SK-N-SH (cell line): ENCODE data around the gene ADGRD2. TPM values are rescaled to one million over a fixed set of nuclear protein-coding genes. Genes with fewer than 3 reads are reported as not detected.

Source experiments
- CTCF ChIA-PET: fragments of 300-600, 350-600 bp; formaldehyde crosslinking; extraction: SDS; loops from one replicate; lab custom pipeline; 2021; lab: Yijun Ruan, JAX
- POLR2A ChIA-PET: fragments of 350-600 bp; sonication (Branson Sonifier 250); formaldehyde crosslinking; extraction: SDS; loops from one replicate; lab custom pipeline; 2020; ENCODE audit warnings: antibody characterized with exemption, inconsistent platforms; lab: Yijun Ruan, JAX
- DNase-seq: peaks from one replicate; pipeline ENCODE4 v3.0.0; 2012
- H2AFZ ChIP-seq: fragments of 200-600 bp; sonication (generic); 2 replicates; pipeline ENCODE4 v1.8.1; 2016; ENCODE audit warnings: antibody characterized with exemption, mild to moderate bottlenecking, low read depth
- H3F3A ChIP-seq: fragments of 200-600 bp; sonication (generic); replicated peaks from 2 replicates; pipeline ENCODE3; 2016; ENCODE audit warnings: antibody characterized with exemption, mild to moderate bottlenecking; ENCODE audit not compliant: insufficient read depth
- H3K27ac ChIP-seq, 2 experiments: fragments of 200-500 bp in 1 of 2; fragments of 200-600 bp in 1 of 2; sonication (Bioruptor generic) in 1 of 2; sonication (generic), shearing (Covaris generic) in 1 of 2; 2 replicates each; pipeline versions ENCODE4 v1.5.1 to v1.6.1; 2014 to 2016; ENCODE audit warnings: low read depth in 2 of 2, inconsistent platforms in 1 of 2, low read length in 1 of 2, mild to moderate bottlenecking in 1 of 2, mixed read lengths in 1 of 2
- H3K27me3 ChIP-seq: fragments of 200-600 bp; sonication (generic), shearing (Covaris generic); 2 replicates; pipeline ENCODE4 v1.6.1; 2016; ENCODE audit warnings: mixed run types; ENCODE audit not compliant: insufficient read depth
- H3K36me3 ChIP-seq, 2 experiments: fragments of 200-500 bp in 1 of 2; fragments of 200-600 bp in 1 of 2; sonication (Bioruptor generic) in 1 of 2; sonication (generic) in 1 of 2; replicated peaks in 1 of 2; 2 replicates each; pipeline versions ENCODE3 to v1.5.1; 2014 to 2016; ENCODE audit warnings: low read length in 1 of 2, mild to moderate bottlenecking in 1 of 2; ENCODE audit not compliant: insufficient read depth in 2 of 2, control insufficient read depth in 1 of 2
- H3K4me1 ChIP-seq, 2 experiments: fragments of 200-500 bp in 1 of 2; fragments of 200-600 bp in 1 of 2; sonication (Bioruptor generic) in 1 of 2; sonication (generic), shearing (Covaris generic) in 1 of 2; 2 replicates each; pipeline versions ENCODE4 v1.5.1 to v1.6.1; 2014 to 2016; ENCODE audit warnings: low read depth in 1 of 2, low read length in 1 of 2, mixed run types in 1 of 2; ENCODE audit not compliant: insufficient read depth in 2 of 2, control insufficient read depth in 1 of 2
- H3K4me2 ChIP-seq: fragments of 200-600 bp; sonication (generic), shearing (Covaris generic); 2 replicates; pipeline ENCODE4 v1.6.1; 2017; ENCODE audit warnings: mixed run types
- H3K4me3 ChIP-seq, 2 experiments: fragments of 200-500 bp in 1 of 2; fragments of 200-600 bp in 1 of 2; sonication (Bioruptor generic) in 1 of 2; sonication (generic), shearing (Covaris generic) in 1 of 2; 2 replicates each; pipeline versions ENCODE4 v1.5.1 to v1.8.1; 2014 to 2016; ENCODE audit warnings: low read depth in 2 of 2, inconsistent platforms in 1 of 2, low read length in 1 of 2, mild to moderate bottlenecking in 1 of 2, mixed read lengths in 1 of 2, moderate library complexity in 1 of 2
- H3K79me2 ChIP-seq: fragments of 200-600 bp; sonication (generic); 2 replicates; pipeline ENCODE4 v1.8.1; 2017; ENCODE audit warnings: mild to moderate bottlenecking; ENCODE audit not compliant: insufficient read depth
- H3K9ac ChIP-seq: fragments of 200-600 bp; sonication (generic); 2 replicates; pipeline ENCODE4 v1.6.1; 2017; ENCODE audit warnings: mixed run types
- H3K9me2 ChIP-seq: fragments of 200-600 bp; sonication (generic); 2 replicates; pipeline ENCODE4 v1.6.1; 2017; ENCODE audit warnings: mixed run types
- H3K9me3 ChIP-seq: fragments of 200-600 bp; sonication (generic); 2 replicates; pipeline ENCODE4 v1.6.1; 2017; ENCODE audit warnings: mixed run types, mild to moderate bottlenecking, moderate library complexity
- H4K20me1 ChIP-seq: fragments of 200-600 bp; sonication (generic); 2 replicates; pipeline ENCODE4 v1.6.1; 2017; ENCODE audit warnings: mild to moderate bottlenecking, mixed run types; ENCODE audit not compliant: insufficient read depth
- EZH2phosphoT487 ChIP-seq: fragments of 200-600 bp; sonication (generic); IDR thresholded peaks from 2 replicates; pipeline ENCODE4 v1.6.1; 2017; ENCODE audit warnings: low read depth, mixed run types, mild to moderate bottlenecking, antibody characterized with exemption, moderate library complexity, borderline replicate concordance
- FOSL2 ChIP-seq: IDR thresholded peaks from 2 replicates; pipeline ENCODE4 v1.4.0; 2012; ENCODE audit warnings: low read depth, mild to moderate bottlenecking, moderate library complexity, borderline replicate concordance
- GABPA ChIP-seq: IDR thresholded peaks from 2 replicates; pipeline ENCODE4 v1.4.0; 2012; ENCODE audit warnings: low read depth, mild to moderate bottlenecking
- MEF2A ChIP-seq: IDR thresholded peaks from 2 replicates; pipeline ENCODE4 v1.4.0; 2012; ENCODE audit warnings: low read depth, borderline replicate concordance
- MXI1 ChIP-seq: IDR thresholded peaks from 2 replicates; pipeline ENCODE4 v1.6.1; 2012; ENCODE audit warnings: mild to moderate bottlenecking, low read depth, low read length, improper control_type of control experiment
- NRF1 ChIP-seq: IDR thresholded peaks from 2 replicates; pipeline ENCODE4 v1.6.1; 2012; ENCODE audit warnings: low read depth, mild to moderate bottlenecking, low read length
- POLR2AphosphoS5 ChIP-seq: IDR thresholded peaks from 2 replicates; pipeline ENCODE4 v1.6.1; 2012; ENCODE audit warnings: low read depth, low read length
- RAD21 ChIP-seq: IDR thresholded peaks from 2 replicates; pipeline ENCODE4 v1.6.1; 2012; ENCODE audit warnings: mild to moderate bottlenecking, low read length
- RCOR1 ChIP-seq: fragments of 150-350 bp; IDR thresholded peaks from 2 replicates; pipeline ENCODE4 v1.6.1; 2017; ENCODE audit warnings: antibody characterized with exemption, low read length
- RFX5 ChIP-seq: IDR thresholded peaks from 2 replicates; pipeline ENCODE4 v1.6.1; 2012; ENCODE audit warnings: mild to moderate bottlenecking, improper control_type of control experiment, low read length
- SIN3A ChIP-seq: IDR thresholded peaks from 2 replicates; pipeline ENCODE4 v1.6.1; 2012; ENCODE audit warnings: low read depth, mild to moderate bottlenecking, low read length, moderate library complexity, borderline replicate concordance
- SMC3 ChIP-seq: IDR thresholded peaks from 2 replicates; pipeline ENCODE4 v1.6.1; 2012; ENCODE audit warnings: low read depth, low read length, improper control_type of control experiment
- TAF1 ChIP-seq: IDR thresholded peaks from 2 replicates; pipeline ENCODE4 v1.6.1; 2012; ENCODE audit warnings: low read depth, mild to moderate bottlenecking, low read length, moderate library complexity, borderline replicate concordance
- TEAD4 ChIP-seq: IDR thresholded peaks from 2 replicates; pipeline ENCODE4 v1.4.0; 2012; ENCODE audit warnings: mild to moderate bottlenecking, borderline replicate concordance; ENCODE audit not compliant: insufficient read depth
- polyA plus RNA-seq, 3 experiments: library from polyadenylated mRNA; depleted of rRNA; stranded (reverse); fragments of >200 nt; gene quantifications; 2 replicates each; pipeline ENCODE4 v1.2.3, GENCODE V29; 2012
- TF ChIP-seq, protein P1 (sequence below): IDR thresholded peaks from 2 replicates; pipeline ENCODE4 v1.4.0; 2012; ENCODE audit warnings: low read depth, borderline replicate concordance
- TF ChIP-seq, protein P2 (sequence below): fragments of 200-600 bp; sonication (generic); IDR thresholded peaks from 2 replicates; pipeline ENCODE4 v1.6.1; 2017; ENCODE audit warnings: antibody characterized with exemption, mild to moderate bottlenecking, moderate library complexity
- TF ChIP-seq, protein P3 (sequence below): fragments of 150-350 bp; IDR thresholded peaks from 2 replicates; pipeline ENCODE4 v1.6.1; 2016; ENCODE audit warnings: mild to moderate bottlenecking, low read depth, low read length
- TF ChIP-seq, protein P4 (sequence below): IDR thresholded peaks from 2 replicates; pipeline ENCODE4 v1.4.0; 2012; ENCODE audit warnings: low read depth, borderline replicate concordance
- TF ChIP-seq, protein P5 (sequence below): IDR thresholded peaks from 2 replicates; pipeline ENCODE4; 2012
- TF ChIP-seq, protein P6 (sequence below): IDR thresholded peaks from 2 replicates; pipeline ENCODE4 v1.6.1; 2012; ENCODE audit warnings: mild to moderate bottlenecking, low read depth, low read length, moderate library complexity

Gene ADGRD2
- polyA plus RNA-seq, 1 of the 3 experiments (the other 2 are of a cell fraction), result 0.05 TPM

DNA sequence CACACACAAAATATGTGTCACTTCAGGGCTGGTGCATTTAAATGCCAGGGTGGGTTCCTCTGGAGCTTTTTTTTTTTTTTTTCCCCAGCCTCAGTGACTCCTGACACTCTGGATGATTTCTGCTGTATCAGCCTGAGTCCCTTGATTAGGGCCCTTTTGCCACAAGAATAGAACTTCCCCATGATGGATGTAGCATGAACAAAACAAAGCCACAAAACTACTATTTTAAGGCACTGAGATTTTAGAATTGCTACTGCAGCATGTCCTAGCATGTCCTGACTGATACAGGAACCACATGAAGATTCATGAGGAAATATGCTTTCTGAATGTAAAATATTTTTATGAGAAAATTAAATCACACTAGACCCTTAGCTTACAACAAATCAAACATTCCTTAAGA lies 13.9 kb upstream of the ADGRD2 start:
- no peak overlapping the region for H3K9ac ChIP-seq
- no peaks in the 10 kb centered on the region for H3K27me3 ChIP-seq
- H3K79me2 ChIP-seq, result no peaks in the 10 kb centered on the region
- H3K9me3 ChIP-seq, result no peaks in the 10 kb centered on the region
- no peak overlapping the region for H3K27ac ChIP-seq
- ChIA-PET CTCF (interaction anchor here (1.5 to 2.1 kb wide), 2 partner anchors 101 to 115 kb away, joined by 4 read pairs; no protein-coding TSS in a partner anchor), POLR2A (no interaction called here)
- H3K4me1 ChIP-seq, result no peaks in the 10 kb centered on the region
- no peaks in the 10 kb centered on the region for H3K36me3 ChIP-seq
- H2AFZ ChIP-seq, result no peak overlapping the region
- DNase-seq, result no peak
- no peak overlapping the region for H3K4me3 ChIP-seq
- TF ChIP-seq TAF1 (no peak), SIN3A (no peak), TEAD4 (no peak), SMC3 (no peak), RCOR1 (no peak), NRF1 (no peak), POLR2AphosphoS5 (no peak), FOSL2 (no peak), RAD21 (no peak), MEF2A (no peak), EZH2phosphoT487 (no peak), MXI1 (no peak), RFX5 (no peak), GABPA (no peak)
- TF ChIP-seq, protein P1, sequence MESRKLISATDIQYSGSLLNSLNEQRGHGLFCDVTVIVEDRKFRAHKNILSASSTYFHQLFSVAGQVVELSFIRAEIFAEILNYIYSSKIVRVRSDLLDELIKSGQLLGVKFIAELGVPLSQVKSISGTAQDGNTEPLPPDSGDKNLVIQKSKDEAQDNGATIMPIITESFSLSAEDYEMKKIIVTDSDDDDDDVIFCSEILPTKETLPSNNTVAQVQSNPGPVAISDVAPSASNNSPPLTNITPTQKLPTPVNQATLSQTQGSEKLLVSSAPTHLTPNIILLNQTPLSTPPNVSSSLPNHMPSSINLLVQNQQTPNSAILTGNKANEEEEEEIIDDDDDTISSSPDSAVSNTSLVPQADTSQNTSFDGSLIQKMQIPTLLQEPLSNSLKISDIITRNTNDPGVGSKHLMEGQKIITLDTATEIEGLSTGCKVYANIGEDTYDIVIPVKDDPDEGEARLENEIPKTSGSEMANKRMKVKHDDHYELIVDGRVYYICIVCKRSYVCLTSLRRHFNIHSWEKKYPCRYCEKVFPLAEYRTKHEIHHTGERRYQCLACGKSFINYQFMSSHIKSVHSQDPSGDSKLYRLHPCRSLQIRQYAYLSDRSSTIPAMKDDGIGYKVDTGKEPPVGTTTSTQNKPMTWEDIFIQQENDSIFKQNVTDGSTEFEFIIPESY, result no peak
- TF ChIP-seq, protein P2, sequence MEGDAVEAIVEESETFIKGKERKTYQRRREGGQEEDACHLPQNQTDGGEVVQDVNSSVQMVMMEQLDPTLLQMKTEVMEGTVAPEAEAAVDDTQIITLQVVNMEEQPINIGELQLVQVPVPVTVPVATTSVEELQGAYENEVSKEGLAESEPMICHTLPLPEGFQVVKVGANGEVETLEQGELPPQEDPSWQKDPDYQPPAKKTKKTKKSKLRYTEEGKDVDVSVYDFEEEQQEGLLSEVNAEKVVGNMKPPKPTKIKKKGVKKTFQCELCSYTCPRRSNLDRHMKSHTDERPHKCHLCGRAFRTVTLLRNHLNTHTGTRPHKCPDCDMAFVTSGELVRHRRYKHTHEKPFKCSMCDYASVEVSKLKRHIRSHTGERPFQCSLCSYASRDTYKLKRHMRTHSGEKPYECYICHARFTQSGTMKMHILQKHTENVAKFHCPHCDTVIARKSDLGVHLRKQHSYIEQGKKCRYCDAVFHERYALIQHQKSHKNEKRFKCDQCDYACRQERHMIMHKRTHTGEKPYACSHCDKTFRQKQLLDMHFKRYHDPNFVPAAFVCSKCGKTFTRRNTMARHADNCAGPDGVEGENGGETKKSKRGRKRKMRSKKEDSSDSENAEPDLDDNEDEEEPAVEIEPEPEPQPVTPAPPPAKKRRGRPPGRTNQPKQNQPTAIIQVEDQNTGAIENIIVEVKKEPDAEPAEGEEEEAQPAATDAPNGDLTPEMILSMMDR, result no peak
- TF ChIP-seq, protein P3, sequence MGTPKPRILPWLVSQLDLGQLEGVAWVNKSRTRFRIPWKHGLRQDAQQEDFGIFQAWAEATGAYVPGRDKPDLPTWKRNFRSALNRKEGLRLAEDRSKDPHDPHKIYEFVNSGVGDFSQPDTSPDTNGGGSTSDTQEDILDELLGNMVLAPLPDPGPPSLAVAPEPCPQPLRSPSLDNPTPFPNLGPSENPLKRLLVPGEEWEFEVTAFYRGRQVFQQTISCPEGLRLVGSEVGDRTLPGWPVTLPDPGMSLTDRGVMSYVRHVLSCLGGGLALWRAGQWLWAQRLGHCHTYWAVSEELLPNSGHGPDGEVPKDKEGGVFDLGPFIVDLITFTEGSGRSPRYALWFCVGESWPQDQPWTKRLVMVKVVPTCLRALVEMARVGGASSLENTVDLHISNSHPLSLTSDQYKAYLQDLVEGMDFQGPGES, result no peak
- TF ChIP-seq, protein P4, sequence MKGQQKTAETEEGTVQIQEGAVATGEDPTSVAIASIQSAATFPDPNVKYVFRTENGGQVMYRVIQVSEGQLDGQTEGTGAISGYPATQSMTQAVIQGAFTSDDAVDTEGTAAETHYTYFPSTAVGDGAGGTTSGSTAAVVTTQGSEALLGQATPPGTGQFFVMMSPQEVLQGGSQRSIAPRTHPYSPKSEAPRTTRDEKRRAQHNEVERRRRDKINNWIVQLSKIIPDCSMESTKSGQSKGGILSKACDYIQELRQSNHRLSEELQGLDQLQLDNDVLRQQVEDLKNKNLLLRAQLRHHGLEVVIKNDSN, result no peak
- TF ChIP-seq, protein P5, sequence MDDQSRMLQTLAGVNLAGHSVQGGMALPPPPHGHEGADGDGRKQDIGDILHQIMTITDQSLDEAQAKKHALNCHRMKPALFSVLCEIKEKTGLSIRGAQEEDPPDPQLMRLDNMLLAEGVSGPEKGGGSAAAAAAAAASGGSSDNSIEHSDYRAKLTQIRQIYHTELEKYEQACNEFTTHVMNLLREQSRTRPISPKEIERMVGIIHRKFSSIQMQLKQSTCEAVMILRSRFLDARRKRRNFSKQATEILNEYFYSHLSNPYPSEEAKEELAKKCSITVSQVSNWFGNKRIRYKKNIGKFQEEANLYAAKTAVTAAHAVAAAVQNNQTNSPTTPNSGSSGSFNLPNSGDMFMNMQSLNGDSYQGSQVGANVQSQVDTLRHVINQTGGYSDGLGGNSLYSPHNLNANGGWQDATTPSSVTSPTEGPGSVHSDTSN, result no peak
- TF ChIP-seq, protein P6, sequence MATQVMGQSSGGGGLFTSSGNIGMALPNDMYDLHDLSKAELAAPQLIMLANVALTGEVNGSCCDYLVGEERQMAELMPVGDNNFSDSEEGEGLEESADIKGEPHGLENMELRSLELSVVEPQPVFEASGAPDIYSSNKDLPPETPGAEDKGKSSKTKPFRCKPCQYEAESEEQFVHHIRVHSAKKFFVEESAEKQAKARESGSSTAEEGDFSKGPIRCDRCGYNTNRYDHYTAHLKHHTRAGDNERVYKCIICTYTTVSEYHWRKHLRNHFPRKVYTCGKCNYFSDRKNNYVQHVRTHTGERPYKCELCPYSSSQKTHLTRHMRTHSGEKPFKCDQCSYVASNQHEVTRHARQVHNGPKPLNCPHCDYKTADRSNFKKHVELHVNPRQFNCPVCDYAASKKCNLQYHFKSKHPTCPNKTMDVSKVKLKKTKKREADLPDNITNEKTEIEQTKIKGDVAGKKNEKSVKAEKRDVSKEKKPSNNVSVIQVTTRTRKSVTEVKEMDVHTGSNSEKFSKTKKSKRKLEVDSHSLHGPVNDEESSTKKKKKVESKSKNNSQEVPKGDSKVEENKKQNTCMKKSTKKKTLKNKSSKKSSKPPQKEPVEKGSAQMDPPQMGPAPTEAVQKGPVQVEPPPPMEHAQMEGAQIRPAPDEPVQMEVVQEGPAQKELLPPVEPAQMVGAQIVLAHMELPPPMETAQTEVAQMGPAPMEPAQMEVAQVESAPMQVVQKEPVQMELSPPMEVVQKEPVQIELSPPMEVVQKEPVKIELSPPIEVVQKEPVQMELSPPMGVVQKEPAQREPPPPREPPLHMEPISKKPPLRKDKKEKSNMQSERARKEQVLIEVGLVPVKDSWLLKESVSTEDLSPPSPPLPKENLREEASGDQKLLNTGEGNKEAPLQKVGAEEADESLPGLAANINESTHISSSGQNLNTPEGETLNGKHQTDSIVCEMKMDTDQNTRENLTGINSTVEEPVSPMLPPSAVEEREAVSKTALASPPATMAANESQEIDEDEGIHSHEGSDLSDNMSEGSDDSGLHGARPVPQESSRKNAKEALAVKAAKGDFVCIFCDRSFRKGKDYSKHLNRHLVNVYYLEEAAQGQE, result no peak
- no peaks in the 10 kb centered on the region for H3F3A ChIP-seq
- H3K4me2 ChIP-seq, result no peak overlapping the region
- no peaks in the 10 kb centered on the region for H3K9me2 ChIP-seq
- H4K20me1 ChIP-seq, result no peaks in the 10 kb centered on the region
